Dermis blood vessel endothelial cell (primary cell): Measurements from ENCODE around the gene SLC7A6. TPM values are rescaled to one million over a fixed set of nuclear protein-coding genes. Genes with fewer than 3 reads are reported as not detected.
A peak's percentile ranks its signal among the peaks of the same experiment; 100 is the strongest.

Experiments used
- DNase-seq: peaks from one replicate; pipeline ENCODE4 v3.0.0; 2010
- total RNA-seq: library from RNA; depleted of rRNA; stranded (reverse); fragments of >200 nt; gene quantifications from 2 replicates; pipeline ENCODE4 v1.2.3, GENCODE V29; 2014

Gene SLC7A6
- 17.4 and 31.1 TPM in 2 replicates for total RNA-seq

- DNase-seq, result peak; percentile 86
Observed at GRCh38 chr16:68264128-68265077, at the start of gene SLC7A6. Gene SLC7A6, plus strand, starts transcription at chr16:68264526. Its CDS starts 10,201 bp downstream, at chr16:68274727.

- DNase-seq, result no peak
Observed at GRCh38 chr16:68214726-68215125, 49.6 kb upstream of the SLC7A6 start.

GRCh38 chr16:68215302-68215701, 49.0 kb upstream of the SLC7A6 start:
- no peak for DNase-seq

- DNase-seq, result no peak
Observed at GRCh38 chr16:68216240-68216639, 48.1 kb upstream of the SLC7A6 start.

- DNase-seq, result no peak
Observed at GRCh38 chr16:68217506-68217905, 46.8 kb upstream of the SLC7A6 start.

GRCh38 chr16:68219725-68220351, 44.5 kb upstream of the SLC7A6 start:
- DNase-seq, result no peak

- no peak for DNase-seq
Observed at GRCh38 chr16:68223072-68223471, 41.3 kb upstream of the SLC7A6 start.

GRCh38 chr16:68226116-68226515, 38.2 kb upstream of the SLC7A6 start:
- no peak for DNase-seq

- DNase-seq, result no peak
Observed at GRCh38 chr16:68227183-68227793, 37.0 kb upstream of the SLC7A6 start.

GRCh38 chr16:68227850-68228553, 36.3 kb upstream of the SLC7A6 start:
- DNase-seq, result peak; percentile 37

- no peak for DNase-seq
Observed at GRCh38 chr16:68228652-68229051, 35.7 kb upstream of the SLC7A6 start.

- DNase-seq, result peak; percentile 73
Observed at GRCh38 chr16:68229431-68230175, 34.7 kb upstream of the SLC7A6 start.

- no peak for DNase-seq
Observed at GRCh38 chr16:68230176-68230571, 34.2 kb upstream of the SLC7A6 start.

- no peak for DNase-seq
Observed at GRCh38 chr16:68230956-68231355, 33.4 kb upstream of the SLC7A6 start.

GRCh38 chr16:68231384-68232136, 32.8 kb upstream of the SLC7A6 start:
- DNase-seq, result no peak

GRCh38 chr16:68232335-68232734, 32.0 kb upstream of the SLC7A6 start:
- DNase-seq, result no peak

- DNase-seq, result no peak
Observed at GRCh38 chr16:68233085-68233834, 31.1 kb upstream of the SLC7A6 start.

- no peak for DNase-seq
Observed at GRCh38 chr16:68233835-68234187, 30.5 kb upstream of the SLC7A6 start.

- no peak for DNase-seq
Observed at GRCh38 chr16:68234188-68235107, 29.9 kb upstream of the SLC7A6 start.
